ENCODE measurements around the gene ACKR2.
A peak's percentile ranks its signal among the peaks of the same experiment; 100 is the strongest.

Gene ACKR2

GRCh38 chr3:42809202-42809601 is at the start of gene ACKR2:
TSS of gene ACKR2 (plus strand) at chr3:42809445. CDS start at chr3:42864503, 55,058 bp downstream.
- no peak for FAIRE-seq

- FAIRE-seq: no peak
Observed at GRCh38 chr3:42762046-42762724, 47.1 kb upstream of the ACKR2 start.

GRCh38 chr3:42763021-42763420 is 46.2 kb upstream of the ACKR2 start:
- FAIRE-seq: no peak

GRCh38 chr3:42764115-42764514 is 45.1 kb upstream of the ACKR2 start:
- no peak for FAIRE-seq

GRCh38 chr3:42764561-42765295 is 44.5 kb upstream of the ACKR2 start:
- no peak for FAIRE-seq

GRCh38 chr3:42769477-42770131 is 39.6 kb upstream of the ACKR2 start:
- no peak for FAIRE-seq

- FAIRE-seq: no peak
Observed at GRCh38 chr3:42771271-42771670, 38.0 kb upstream of the ACKR2 start.

- FAIRE-seq: peak; percentile 70
Observed at GRCh38 chr3:42772670-42773408, 36.4 kb upstream of the ACKR2 start, which contains the start of gene CCDC13. TSS of gene CCDC13 (minus strand) at chr3:42773253. CDS start at chr3:42758345, 14,908 bp downstream.

- no peak for FAIRE-seq
Observed at GRCh38 chr3:42773409-42773751, 35.9 kb upstream of the ACKR2 start.

- FAIRE-seq: no peak
Observed at GRCh38 chr3:42778644-42779043, 30.6 kb upstream of the ACKR2 start.

- FAIRE-seq: no peak
Observed at GRCh38 chr3:42780398-42780797, 28.8 kb upstream of the ACKR2 start.

GRCh38 chr3:42780892-42781700 is 28.1 kb upstream of the ACKR2 start:
- peak; percentile 60 for FAIRE-seq

- no peak for FAIRE-seq
Observed at GRCh38 chr3:42786212-42786611, 23.0 kb upstream of the ACKR2 start.

GRCh38 chr3:42786631-42787030 is 22.6 kb upstream of the ACKR2 start:
- no peak for FAIRE-seq

- FAIRE-seq: no peak
Observed at GRCh38 chr3:42790714-42791229, 18.5 kb upstream of the ACKR2 start.

GRCh38 chr3:42795621-42796181 is 13.5 kb upstream of the ACKR2 start:
- FAIRE-seq: no peak

GRCh38 chr3:42796332-42796885 is 12.8 kb upstream of the ACKR2 start:
- no peak for FAIRE-seq

- FAIRE-seq: no peak
Observed at GRCh38 chr3:42799376-42799775, 9.9 kb upstream of the ACKR2 start.

- FAIRE-seq: no peak
Observed at GRCh38 chr3:42800251-42800650, 9.0 kb upstream of the ACKR2 start.

- FAIRE-seq: no peak
Observed at GRCh38 chr3:42801048-42801620, 8.1 kb upstream of the ACKR2 start.

GRCh38 chr3:42801784-42802183 is 7.5 kb upstream of the ACKR2 start:
- FAIRE-seq: no peak

Measured in A204.1 (cell line).